DMS53 (cell line): Measurements from ENCODE around the gene C16orf89.

ENCODE experiments used
- DNase-seq: peaks from one replicate; lab custom pipeline; 2025; lab: John Stamatoyannopoulos, UW

C16orf89 gene

DNA sequence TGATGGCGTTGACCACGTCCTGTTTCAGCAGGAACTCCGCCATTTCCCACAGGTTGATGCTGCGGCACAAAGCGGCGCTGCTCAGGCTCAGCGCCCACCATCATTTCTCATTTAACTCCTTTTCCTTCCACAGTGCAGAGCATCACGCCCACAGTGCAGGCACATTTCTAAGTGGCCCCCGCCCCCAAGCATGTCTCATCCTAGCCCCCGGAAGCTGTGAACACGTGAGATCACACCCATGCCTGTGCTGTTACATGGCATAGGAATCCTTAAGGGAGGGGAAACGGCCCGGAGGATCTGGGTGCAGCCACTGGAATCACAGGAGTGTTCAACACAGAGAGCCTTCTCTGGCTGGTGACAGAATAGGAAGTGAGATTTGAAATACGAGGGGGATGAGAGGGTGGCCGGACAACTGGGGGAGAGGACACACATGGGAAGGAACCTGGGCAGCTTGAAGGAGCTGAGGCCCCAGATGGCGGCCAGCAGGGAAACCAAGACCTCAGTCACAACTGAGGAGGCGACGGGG is 36.7 kb downstream of the C16orf89 start:
- no peak for DNase-seq

DNA sequence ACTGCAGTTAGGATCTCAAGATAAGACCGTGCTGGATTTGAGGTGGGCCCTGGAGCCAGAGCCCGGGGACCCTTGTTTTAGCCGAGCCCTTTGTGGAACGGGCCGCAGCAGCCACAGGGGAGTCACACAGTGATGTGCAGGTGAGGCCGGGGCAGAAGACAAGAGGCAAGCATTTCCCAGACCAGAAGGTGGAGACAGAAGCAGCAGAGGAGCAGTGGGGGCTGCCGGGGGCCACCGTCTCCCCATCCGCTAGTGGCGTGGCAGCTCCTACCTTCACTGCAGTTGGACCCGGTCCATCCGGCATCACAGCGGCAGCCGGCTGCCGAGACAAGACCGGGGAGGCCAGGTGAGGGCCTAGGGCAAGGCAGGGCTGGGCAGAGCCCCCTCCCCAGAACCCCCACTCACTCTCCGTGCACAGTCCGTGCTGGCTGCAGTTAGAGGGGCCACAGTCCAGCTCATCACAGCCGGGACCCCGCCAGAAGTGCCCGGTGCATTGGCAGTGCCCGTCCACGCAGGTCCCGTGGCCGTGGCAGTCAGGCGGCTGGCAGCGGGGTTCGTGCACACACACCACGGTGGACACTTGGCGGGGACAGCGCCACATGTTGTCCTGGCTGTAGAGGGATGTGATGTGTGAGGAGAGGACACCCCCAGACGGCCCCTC is 38.1 kb downstream of the C16orf89 start:
- no peak for DNase-seq

DNA sequence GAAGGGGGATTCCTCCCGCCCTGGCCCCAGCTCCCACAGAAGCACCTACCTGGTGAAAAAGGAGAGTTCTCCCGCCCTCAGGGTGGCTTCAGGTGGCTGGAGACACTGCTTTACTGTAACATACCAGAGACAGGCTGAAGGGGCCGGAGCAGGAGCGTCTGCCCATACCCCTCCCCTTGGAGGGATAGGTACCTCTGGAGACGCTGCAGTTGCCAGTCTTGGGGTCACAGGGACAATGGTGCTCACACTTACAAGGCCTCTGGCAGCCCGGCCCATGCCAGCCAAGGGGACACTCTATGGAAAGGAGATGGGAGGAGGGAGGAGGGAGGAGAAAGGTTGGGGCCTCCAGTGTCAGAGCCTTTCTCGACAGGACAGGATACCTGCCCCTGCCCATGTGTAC is 38.7 kb downstream of the C16orf89 start:
- no peak for DNase-seq

DNA sequence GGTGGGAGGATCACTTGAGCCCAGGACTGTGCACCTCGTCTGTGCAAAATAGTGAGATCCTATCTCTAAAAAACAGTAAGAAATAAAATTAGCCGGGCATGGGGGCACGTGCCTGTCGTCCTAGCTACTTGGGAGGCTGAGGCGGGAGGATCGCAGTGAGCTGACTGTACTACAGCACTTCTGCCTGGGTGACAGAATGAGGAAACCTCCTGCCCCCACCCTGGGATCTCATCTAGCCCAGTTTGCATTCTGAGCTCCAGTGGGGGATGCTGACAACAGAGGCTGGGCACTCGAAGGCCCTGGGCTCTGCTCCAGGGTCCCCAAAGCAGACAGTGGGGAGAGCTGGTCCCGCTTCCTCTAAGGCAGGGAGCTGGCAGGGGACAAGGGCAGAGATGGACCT is 39.1 kb downstream of the C16orf89 start:
- DNase-seq, result no peak

DNA sequence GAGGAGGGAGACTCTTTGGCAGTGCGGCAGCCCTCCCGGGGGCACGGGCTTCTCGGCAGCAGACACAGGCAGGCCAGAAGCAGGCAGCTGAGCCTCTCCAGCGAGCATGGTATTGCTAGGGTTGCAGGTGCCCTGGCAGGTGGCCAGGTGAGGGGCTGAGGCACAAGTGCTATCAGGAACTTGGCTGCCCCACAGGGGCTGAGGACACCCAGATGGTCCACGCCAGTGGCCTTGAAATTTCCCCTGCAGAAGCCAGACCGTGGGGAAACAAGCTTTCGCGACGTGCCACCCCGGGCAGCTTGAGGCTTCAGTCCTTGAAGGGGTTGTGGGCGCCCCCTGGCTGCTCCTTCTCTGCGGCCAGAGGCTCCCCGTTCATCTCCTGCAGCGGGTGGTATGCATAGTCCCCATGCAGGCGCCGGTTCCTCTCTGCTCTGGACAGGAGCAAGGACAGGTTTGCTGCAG is 40.6 kb downstream of the C16orf89 start:
- DNase-seq, result peak; percentile 61

DNA sequence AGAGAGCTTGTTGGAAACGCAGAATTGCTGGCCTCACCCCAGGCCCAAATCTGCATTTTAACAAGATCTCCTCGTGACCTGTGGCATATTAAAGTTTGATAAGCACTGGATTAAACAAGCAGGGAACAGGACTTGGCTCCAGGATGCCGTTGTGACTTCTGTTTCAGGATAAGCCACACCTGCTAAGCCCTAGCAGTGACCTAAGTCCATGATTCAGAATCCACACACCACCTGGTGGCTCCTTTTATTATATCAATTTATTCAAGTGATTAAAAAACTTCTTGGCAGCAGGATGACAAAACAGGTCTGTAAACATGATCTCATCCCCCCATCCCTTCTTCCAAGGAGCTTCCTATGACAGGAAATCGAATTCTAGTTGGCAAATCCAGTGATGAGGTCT is 41.1 kb downstream of the C16orf89 start:
- DNase-seq, result peak; percentile 76

GRCh38 chr16:5022521-5022920 is 43.2 kb downstream of the C16orf89 start:
- no peak for DNase-seq

DNA sequence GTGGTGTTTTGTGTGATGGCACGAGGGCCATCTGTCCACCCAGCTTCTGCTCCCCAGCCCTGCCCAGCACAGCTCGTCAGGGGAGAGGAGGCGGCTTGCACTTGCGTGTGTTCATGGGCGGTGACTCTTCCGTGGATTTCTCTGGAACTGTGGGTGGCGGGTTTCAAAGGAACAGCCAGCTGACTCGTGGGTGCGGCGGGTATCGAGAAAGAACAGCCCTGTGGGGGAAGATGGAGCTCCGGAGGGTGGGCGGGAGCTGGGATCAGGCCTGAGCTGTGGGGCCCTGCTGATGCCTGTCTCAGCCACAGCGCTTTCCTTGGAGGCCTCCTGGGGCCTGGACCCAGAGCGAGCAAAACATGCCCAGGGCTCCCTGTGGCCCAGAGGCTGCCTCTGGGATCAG is 45.2 kb downstream of the C16orf89 start:
- DNase-seq, result no peak

DNA sequence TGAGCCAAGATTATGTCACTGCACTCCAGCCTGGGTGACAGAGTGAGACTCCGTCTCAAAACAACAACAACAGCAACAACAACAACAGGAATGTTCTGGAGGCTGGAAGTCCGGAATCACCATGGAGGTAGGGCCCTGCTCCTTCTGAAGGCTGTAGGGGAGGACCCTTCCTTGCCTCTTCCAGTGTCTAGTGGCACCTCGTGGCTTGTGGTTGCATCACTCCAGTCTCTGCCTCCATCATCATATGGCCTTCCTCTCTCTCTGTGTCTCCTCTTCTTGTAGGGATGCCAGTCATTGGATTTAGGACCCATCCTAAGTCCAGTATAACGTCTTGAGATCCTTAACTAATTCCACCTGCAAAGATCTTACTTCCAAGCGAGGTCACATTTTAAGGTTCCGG is 46.0 kb downstream of the C16orf89 start:
- no peak for DNase-seq

GRCh38 chr16:5018793-5019192 is 47.0 kb downstream of the C16orf89 start:
- DNase-seq, result no peak

DNA sequence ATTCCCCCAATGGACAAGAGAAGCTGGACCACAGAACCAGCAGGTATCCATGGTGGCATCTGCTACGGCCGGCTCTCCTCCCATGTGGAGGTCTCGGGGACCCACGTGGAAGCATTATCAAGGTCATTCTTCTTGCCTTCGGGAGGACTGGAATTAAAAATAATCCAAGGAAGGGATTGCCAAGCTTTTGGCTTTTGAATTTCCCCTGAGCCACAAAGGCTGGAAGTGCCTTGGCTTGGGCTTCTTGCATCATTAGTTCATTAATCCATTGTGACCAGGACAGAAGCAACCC is 48.1 kb downstream of the C16orf89 start:
- no peak for DNase-seq

DNA sequence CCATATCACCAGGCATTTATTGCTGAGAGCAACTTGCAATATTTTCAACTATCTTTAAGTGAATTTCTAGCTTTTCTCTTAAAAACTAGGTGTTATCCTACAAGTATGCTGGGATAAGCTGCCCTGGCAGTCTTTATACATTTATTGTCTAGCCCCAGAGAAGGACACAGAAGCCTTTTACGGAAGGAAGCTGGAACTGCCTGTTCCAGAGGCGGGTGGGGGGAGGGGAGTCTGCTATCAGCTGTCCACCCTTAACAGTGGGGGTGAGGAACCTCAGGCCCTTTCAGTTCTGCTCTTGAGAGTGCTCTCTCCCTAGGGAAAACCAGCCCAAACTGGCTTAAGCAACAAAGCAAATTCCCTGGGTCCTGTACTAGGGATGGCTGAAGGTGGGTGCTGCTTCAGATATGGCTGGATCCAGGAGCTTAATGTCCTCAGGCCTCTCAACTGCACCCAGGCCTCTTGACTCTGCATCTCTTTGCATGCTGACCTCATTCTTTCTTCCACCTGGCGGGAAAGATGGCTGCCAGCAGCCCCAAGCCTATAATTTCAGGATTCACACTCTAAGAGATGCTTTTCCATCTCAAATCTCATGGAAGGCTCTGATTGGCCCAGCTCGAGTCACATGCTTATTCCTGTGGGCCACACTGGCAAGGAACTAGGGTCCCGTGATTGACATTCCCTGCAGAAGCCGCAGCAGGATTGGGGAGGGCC is 48.6 kb downstream of the C16orf89 start:
- no peak for DNase-seq

- DNase-seq, result no peak
These were observed 49.9 kb downstream of the C16orf89 start for GRCh38 chr16:5015887-5016286.

GRCh38 chr16:5015351-5015750 is 50.4 kb downstream of the C16orf89 start:
- no peak for DNase-seq

- DNase-seq, result no peak
These were observed 52.9 kb downstream of the C16orf89 start for GRCh38 chr16:5012887-5013286.

- no peak for DNase-seq
These were observed 54.1 kb downstream of the C16orf89 start for GRCh38 chr16:5011637-5012036.

GRCh38 chr16:5010576-5011329 is 55.0 kb downstream of the C16orf89 start:
- DNase-seq, result peak; percentile 8

DNA sequence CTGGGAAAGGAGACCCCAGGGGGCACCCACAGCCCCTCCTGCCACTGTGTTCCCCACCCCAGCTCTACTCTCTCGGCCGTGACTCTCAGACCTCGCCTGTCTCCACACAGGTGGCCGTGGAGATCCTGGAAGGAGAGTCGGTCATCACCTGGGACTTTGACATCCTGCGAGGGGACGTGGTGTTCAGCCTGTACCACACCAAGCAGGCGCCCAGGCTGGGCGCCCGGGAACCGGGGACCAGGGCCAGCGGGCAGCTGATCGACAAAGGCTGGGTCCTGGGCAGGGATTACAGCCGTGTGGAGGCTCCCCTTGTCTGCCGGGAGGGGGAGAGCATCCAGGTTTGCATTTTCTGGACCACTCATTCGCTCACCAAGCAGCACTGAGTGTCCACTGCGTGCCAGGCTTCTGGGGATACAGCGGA is 57.4 kb downstream of the C16orf89 start:
- DNase-seq, result no peak

GRCh38 chr16:5007256-5007655 is 58.5 kb downstream of the C16orf89 start:
- no peak for DNase-seq

DNA sequence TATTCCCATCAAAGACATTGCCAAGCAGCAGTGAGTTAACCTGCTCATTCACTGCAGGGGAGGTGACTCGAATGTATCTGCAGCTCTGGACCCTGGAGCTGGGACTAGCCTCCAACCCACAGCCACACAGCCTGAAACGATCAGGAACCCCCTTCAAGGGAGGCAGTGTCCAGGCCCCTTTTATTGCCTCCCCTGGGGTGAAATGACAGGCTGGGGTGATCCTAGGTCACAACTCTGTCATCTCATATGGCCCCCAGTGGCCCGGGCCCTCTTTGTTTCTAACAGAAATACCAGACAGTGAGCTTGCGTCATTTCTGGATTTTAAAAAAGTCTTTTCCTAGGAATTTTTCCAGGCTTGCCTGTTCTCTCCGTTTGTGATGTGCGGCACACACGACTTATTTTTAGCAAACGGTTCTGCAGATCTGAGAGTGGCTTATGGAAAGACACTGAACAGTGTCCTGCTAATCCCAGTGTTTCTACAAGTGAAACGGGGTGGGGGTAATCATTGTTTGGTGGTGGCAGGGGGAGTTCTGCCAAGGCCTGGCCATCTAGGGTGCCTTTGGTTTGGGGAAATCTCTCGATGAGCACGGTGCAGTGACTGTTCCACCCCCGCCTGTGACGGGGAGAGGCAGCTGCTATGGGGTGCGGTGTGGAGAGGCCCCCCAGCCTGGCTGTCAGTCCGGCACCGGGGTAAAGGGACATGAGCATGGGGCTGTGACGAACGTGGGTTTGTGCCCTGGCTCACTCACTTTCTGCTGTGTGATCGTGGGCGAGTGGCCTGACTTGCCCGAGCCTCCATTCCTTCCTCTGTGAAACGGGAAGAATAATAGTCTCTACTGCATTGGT is 59.2 kb downstream of the C16orf89 start:
- DNase-seq, result no peak

GRCh38 chr16:5005916-5006315 is 59.8 kb downstream of the C16orf89 start:
- no peak for DNase-seq

GRCh38 chr16:5004311-5004710 is 61.4 kb downstream of the C16orf89 start:
- DNase-seq, result no peak
